MM.1S (cell line): ENCODE data around the gene SLC15A3.

ENCODE experiments used
- EZH2 ChIP-seq: fragments of 300-600 bp; sonication (generic); optimal IDR thresholded peaks from 2 replicates; pipeline ENCODE3; 2017; ENCODE audit warnings: low read depth, mild to moderate bottlenecking, antibody characterized with exemption, low read length, mixed read lengths
- TF ChIP-seq, protein P1 (sequence below): fragments of 300-600 bp; sonication (generic); IDR thresholded peaks from 2 replicates; pipeline ENCODE4 v1.5.1; 2016; ENCODE audit warnings: antibody characterized with exemption, low read length, mixed read lengths

DNA sequence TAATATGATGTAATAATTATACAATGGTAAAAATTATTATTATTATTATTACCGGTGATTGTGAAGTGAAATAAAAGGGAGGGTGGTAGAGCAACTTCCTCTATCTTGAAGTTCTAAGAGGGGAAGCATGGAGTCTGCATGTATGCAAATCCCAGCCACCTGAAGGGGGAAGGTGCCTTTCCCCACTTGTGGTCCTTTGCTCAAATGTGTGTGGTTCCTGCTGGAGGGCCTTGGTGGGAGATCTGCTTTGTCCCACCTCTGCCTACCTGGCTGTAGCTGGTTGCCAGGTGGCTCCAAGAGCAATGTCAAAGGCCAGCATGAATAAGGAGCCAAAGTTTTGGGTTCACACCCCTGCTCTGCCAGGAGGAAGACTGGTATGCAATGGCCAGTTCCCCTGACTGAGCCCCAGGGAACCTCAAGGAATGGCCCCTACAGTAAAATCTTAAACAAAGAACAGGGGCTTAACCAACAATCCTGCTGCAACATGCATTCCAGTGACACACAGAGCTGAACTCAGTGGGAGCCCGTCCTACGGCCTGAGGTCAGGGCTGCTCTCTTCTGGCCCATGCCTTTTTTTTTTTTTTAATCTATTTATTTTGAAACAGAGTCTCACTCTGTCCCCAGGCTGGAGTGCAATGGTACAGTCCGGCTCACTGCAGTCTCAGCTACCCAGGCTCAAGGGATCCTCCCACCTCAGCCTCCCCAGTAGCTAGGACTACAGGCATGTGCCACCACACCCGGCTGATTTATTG lies 19.2 kb downstream of the SLC15A3 start:
- TF ChIP-seq, protein P1, sequence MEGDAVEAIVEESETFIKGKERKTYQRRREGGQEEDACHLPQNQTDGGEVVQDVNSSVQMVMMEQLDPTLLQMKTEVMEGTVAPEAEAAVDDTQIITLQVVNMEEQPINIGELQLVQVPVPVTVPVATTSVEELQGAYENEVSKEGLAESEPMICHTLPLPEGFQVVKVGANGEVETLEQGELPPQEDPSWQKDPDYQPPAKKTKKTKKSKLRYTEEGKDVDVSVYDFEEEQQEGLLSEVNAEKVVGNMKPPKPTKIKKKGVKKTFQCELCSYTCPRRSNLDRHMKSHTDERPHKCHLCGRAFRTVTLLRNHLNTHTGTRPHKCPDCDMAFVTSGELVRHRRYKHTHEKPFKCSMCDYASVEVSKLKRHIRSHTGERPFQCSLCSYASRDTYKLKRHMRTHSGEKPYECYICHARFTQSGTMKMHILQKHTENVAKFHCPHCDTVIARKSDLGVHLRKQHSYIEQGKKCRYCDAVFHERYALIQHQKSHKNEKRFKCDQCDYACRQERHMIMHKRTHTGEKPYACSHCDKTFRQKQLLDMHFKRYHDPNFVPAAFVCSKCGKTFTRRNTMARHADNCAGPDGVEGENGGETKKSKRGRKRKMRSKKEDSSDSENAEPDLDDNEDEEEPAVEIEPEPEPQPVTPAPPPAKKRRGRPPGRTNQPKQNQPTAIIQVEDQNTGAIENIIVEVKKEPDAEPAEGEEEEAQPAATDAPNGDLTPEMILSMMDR, result no peak
- no peak for TF ChIP-seq EZH2
